ENCODE data around the gene TRDN. TPM values are rescaled to one million over a fixed set of nuclear protein-coding genes. Genes with fewer than 3 reads are reported as not detected.

The TRDN gene
- total RNA-seq, 1 donor from 2014 or later = 0.06 TPM

GRCh38 chr6:123214433-123214832 is 422.3 kb downstream of the TRDN start:
- Histone ChIP-seq H3K79me2 (ENCODE audit: low read depth) (no peaks in the 10 kb centered on the region), H3K36me3 (no peaks in the 10 kb centered on the region), H4K20me1 (ENCODE audit: low read depth) (no peaks in the 10 kb centered on the region), H3K4me2 (no peak overlapping the region), H2AFZ (replicated peaks) (no peak overlapping the region), H3F3A (ENCODE audit: low read depth) (no peaks in the 10 kb centered on the region), H3K27ac (no peak overlapping the region), H3K4me3 (no peak overlapping the region), H3K4me1 (no peaks in the 10 kb centered on the region), H3K9me3 (ENCODE audit: low read depth) (no peaks in the 10 kb centered on the region), H3K27me3 (no peaks in the 10 kb centered on the region), H3K9ac (no peak overlapping the region)
- no peaks in the 10 kb centered on the region for H3K27me3 Mint-ChIP-seq (ENCODE audit: insufficient read depth, low read depth)
- H3K4me3 Mint-ChIP-seq = no peak overlapping the region
- no peaks in the 10 kb centered on the region for H3K9me3 Mint-ChIP-seq
- H3K4me1 Mint-ChIP-seq = peaks cover 16% of the 10 kb centered on the region
- H3K27ac Mint-ChIP-seq = no peak overlapping the region
- DNase-seq (ENCODE audit: low spot score) = no peak
- TF ChIP-seq CTCF (IDR thresholded peaks at IDR 0.05) = no peak
- TF ChIP-seq EZH2 (IDR thresholded peaks at IDR 0.05) = no peak
- H3K36me3 Mint-ChIP-seq = no peaks in the 10 kb centered on the region

GRCh38 chr6:123213921-123214320 is 422.8 kb downstream of the TRDN start:
- Histone ChIP-seq H4K20me1 (ENCODE audit: low read depth) (no peaks in the 10 kb centered on the region), H2AFZ (replicated peaks) (no peak overlapping the region), H3K4me3 (no peak overlapping the region), H3K9ac (no peak overlapping the region), H3K4me1 (no peaks in the 10 kb centered on the region), H3K27me3 (no peaks in the 10 kb centered on the region), H3K79me2 (ENCODE audit: low read depth) (no peaks in the 10 kb centered on the region), H3F3A (ENCODE audit: low read depth) (no peaks in the 10 kb centered on the region), H3K9me3 (ENCODE audit: low read depth) (no peaks in the 10 kb centered on the region), H3K4me2 (no peak overlapping the region), H3K27ac (no peak overlapping the region), H3K36me3 (no peaks in the 10 kb centered on the region)
- no peak overlapping the region for H3K4me3 Mint-ChIP-seq
- peaks cover 16% of the 10 kb centered on the region for H3K4me1 Mint-ChIP-seq
- H3K27me3 Mint-ChIP-seq (ENCODE audit: insufficient read depth, low read depth) = no peaks in the 10 kb centered on the region
- H3K36me3 Mint-ChIP-seq = no peaks in the 10 kb centered on the region
- H3K9me3 Mint-ChIP-seq = no peaks in the 10 kb centered on the region
- TF ChIP-seq CTCF (IDR thresholded peaks at IDR 0.05) = no peak
- TF ChIP-seq EZH2 (IDR thresholded peaks at IDR 0.05) = no peak
- TF ChIP-seq EZH2phosphoT487 (IDR thresholded peaks at IDR 0.05) = no peak
- DNase-seq (ENCODE audit: low spot score) = no peak
- no peak overlapping the region for H3K27ac Mint-ChIP-seq

- Histone ChIP-seq H3K4me2 (no peak overlapping the region), H4K20me1 (ENCODE audit: low read depth) (no peaks in the 10 kb centered on the region), H3F3A (ENCODE audit: low read depth) (no peaks in the 10 kb centered on the region), H3K9ac (no peak overlapping the region), H3K27me3 (no peaks in the 10 kb centered on the region), H3K9me3 (ENCODE audit: low read depth) (no peaks in the 10 kb centered on the region), H3K4me3 (no peak overlapping the region), H3K4me1 (no peaks in the 10 kb centered on the region), H2AFZ (replicated peaks) (no peak overlapping the region), H3K79me2 (ENCODE audit: low read depth) (no peaks in the 10 kb centered on the region), H3K27ac (no peak overlapping the region), H3K36me3 (no peaks in the 10 kb centered on the region)
- no peaks in the 10 kb centered on the region for H3K27me3 Mint-ChIP-seq (ENCODE audit: insufficient read depth, low read depth)
- peaks cover 16% of the 10 kb centered on the region for H3K4me1 Mint-ChIP-seq
- no peaks in the 10 kb centered on the region for H3K36me3 Mint-ChIP-seq
- no peak overlapping the region for H3K4me3 Mint-ChIP-seq
- H3K27ac Mint-ChIP-seq = no peak overlapping the region
- no peak for DNase-seq (ENCODE audit: low spot score)
- no peaks in the 10 kb centered on the region for H3K9me3 Mint-ChIP-seq
- no peak for TF ChIP-seq EZH2 (IDR thresholded peaks at IDR 0.05)
- no peak for TF ChIP-seq EZH2phosphoT487 (IDR thresholded peaks at IDR 0.05)
- no peak for TF ChIP-seq CTCF (IDR thresholded peaks at IDR 0.05)
These were observed 424.8 kb downstream of the TRDN start for GRCh38 chr6:123211777-123212545.
